Measurements from ENCODE around the gene FXYD1. TPM values are rescaled to one million over a fixed set of nuclear protein-coding genes. Genes with fewer than 3 reads are reported as not detected.
A peak's percentile ranks its signal among the peaks of the same experiment; 100 is the strongest.

Gene FXYD1
- total and polyA plus RNA-seq, 2 of the 8 experiments (the other 6 are each of a cell fraction or from before 2014, with no cell fraction given), result 1.6 to 8.1 TPM

- no peaks in the 10 kb centered on the region for H3K36me3 ChIP-seq (ENCODE audit: control insufficient read depth in 2 of 4, insufficient read depth in 4 of 4, low read length in 3 of 4)
- 82% methylated on average over 5 of the region's 9 CpGs; no CpG with 5 or more reads in 1 of the 2 experiments for WGBS, 2 experiments (ENCODE audit: extremely low coverage in 1 of 2, insufficient coverage in 1 of 2, insufficient read length in 1 of 2, insufficient replicate concordance in 2 of 2, low coverage in 1 of 2, low lambda C conversion rate in 2 of 2, missing lambda C conversion rate in 1 of 2)
- H2BK15ac ChIP-seq (ENCODE audit: low read length), result no peak overlapping the region
- no peak overlapping the region for H3K4me2 ChIP-seq (ENCODE audit: insufficient read depth in 1 of 2, low read depth in 2 of 2, low read length in 2 of 2)
- H3K14ac ChIP-seq (ENCODE audit: insufficient read length), result no peak overlapping the region
- H2AFZ ChIP-seq (ENCODE audit: low read length), result no peak overlapping the region
- H3K27ac ChIP-seq (ENCODE audit: low read depth, low read length), result no peak overlapping the region
- H3K79me1 ChIP-seq (ENCODE audit: low read depth, low read length), result no peaks in the 10 kb centered on the region
- H3K23ac ChIP-seq (ENCODE audit: insufficient read length), result no peak overlapping the region
- no peak overlapping the region for H3K4ac ChIP-seq (replicated peaks; ENCODE audit: insufficient read length, low read depth, low read length)
- no peak overlapping the region for H2BK5ac ChIP-seq (ENCODE audit: low read depth, low read length)
- H2AK5ac ChIP-seq (ENCODE audit: low read depth, low read length), result no peak overlapping the region
- H4K20me1 ChIP-seq (replicated peaks in 1 of 2; ENCODE audit: control insufficient read depth in 1 of 2, insufficient read depth in 2 of 2, low read length in 2 of 2), result no peaks in the 10 kb centered on the region
- peak overlapping the region; percentile 22 for H4K5ac ChIP-seq (ENCODE audit: insufficient read length, low read depth, low read length)
- no peaks in the 10 kb centered on the region for H3K79me2 ChIP-seq (ENCODE audit: control insufficient read depth in 1 of 2, insufficient read depth in 2 of 2, low read length in 2 of 2)
- H4K8ac ChIP-seq (ENCODE audit: extremely low read depth, insufficient read depth, low read length), result no peak overlapping the region
- no peak overlapping the region for H2BK12ac ChIP-seq (ENCODE audit: low read depth, low read length)
- no peak overlapping the region for H4K91ac ChIP-seq (replicated peaks; ENCODE audit: insufficient read length, low read length)
- H3K4me3 ChIP-seq (ENCODE audit: extremely low read depth in 1 of 4, insufficient read depth in 2 of 4, low read depth in 3 of 4, low read length in 4 of 4), result no peak overlapping the region
- H3K9me3 ChIP-seq (ENCODE audit: insufficient read depth in 2 of 2, low read depth in 1 of 2, low read length in 1 of 2), result no peaks in the 10 kb centered on the region
- peak overlapping the region; percentile 68; the same call in 1 of the 2 replicates for H3K18ac ChIP-seq (ENCODE audit: extremely low read depth, low read length)
- H3K9ac ChIP-seq (replicated peaks in 1 of 4; ENCODE audit: extremely low read depth in 1 of 4, low read depth in 3 of 4, low read length in 3 of 4), result no peak overlapping the region
- no peak for DNase-seq (ENCODE audit: low read depth in 1 of 2, low spot score in 2 of 2)
- H3K27me3 ChIP-seq (replicated peaks in 1 of 4; ENCODE audit: control insufficient read depth in 3 of 4, extremely low read depth in 1 of 4, insufficient read depth in 3 of 4, low read length in 3 of 4), result peaks cover 0 to under 1% (median 0%) of the 10 kb centered on the region in 4 experiments; a peak in 1 of 7 replicates
- CTCF ChIA-PET (ENCODE audit: partially characterized antibody), result interaction anchor here (0.5 to 3.4 kb wide), 12 partner anchors 12 to 1073 kb away, joined by 3 to 21 read pairs (median 3); partner anchors contain the start of gene LGI4
- TF ChIP-seq SIX5 (IDR thresholded peaks at IDR 0.05; ENCODE audit: low read depth, low read length) (no peak), JUN (IDR thresholded peaks at IDR 0.05; ENCODE audit: low read depth, low read length) (no peak), E2F6 (IDR thresholded peaks at IDR 0.05) (no peak), CTCF (IDR thresholded peaks at IDR 0.05; ENCODE audit: control extremely low read depth in 1 of 3, insufficient read depth in 1 of 3, low read depth in 1 of 3, low read length in 3 of 3) (no peak), TBP (IDR thresholded peaks at IDR 0.05; ENCODE audit: low read depth, low read length) (no peak), GABPA (IDR thresholded peaks at IDR 0.05; ENCODE audit: borderline replicate concordance, insufficient read depth, low read length) (no peak)
- no peak for FAIRE-seq
- POLR2A ChIA-PET (ENCODE audit: partially characterized antibody), result interaction anchor here (0.8 to 1.8 kb wide), 5 partner anchors 11 to 64 kb away, joined by 3 to 8 read pairs (median 3); partner anchors contain the start of gene LGI4
- H2BK120ac ChIP-seq (replicated peaks; ENCODE audit: low read depth, low read length), result no peak overlapping the region
- no peaks in the 10 kb centered on the region for H3K23me2 ChIP-seq (ENCODE audit: low read depth, low read length)
- H3K4me1 ChIP-seq (replicated peaks in 1 of 4; ENCODE audit: control insufficient read depth in 3 of 4, insufficient read depth in 4 of 4, low read length in 3 of 4), result peaks cover 0 to 13% (median 9%) of the 10 kb centered on the region in 4 experiments; a peak in 6 of 7 replicates
- no peak overlapping the region for H3K56ac ChIP-seq (replicated peaks; ENCODE audit: insufficient read length, low read depth, low read length)
- no peak overlapping the region for H2BK20ac ChIP-seq (ENCODE audit: low read length)
These were observed 27.6 kb upstream of the FXYD1 start for GRCh38 chr19:35110974-35111373.

Data from H1 (cell line).